NCI-H2107 treated with DMSO at 0.1 percent for 48 hours (cell line): ENCODE data around the gene MVD.

Experiments used
- DNase-seq: peaks from one replicate; lab custom pipeline; 2025; ENCODE audit not compliant: unreplicated experiment; lab: John Stamatoyannopoulos, UW

Gene MVD

GRCh38 chr16:88697831-88698615 is 35.1 kb upstream of the MVD start:
- DNase-seq: no peak

GRCh38 chr16:88697116-88697830 is 34.4 kb upstream of the MVD start:
- no peak for DNase-seq

- DNase-seq: no peak
These were observed 33.5 kb upstream of the MVD start for GRCh38 chr16:88696441-88696840.

- DNase-seq: no peak
These were observed 32.9 kb upstream of the MVD start for GRCh38 chr16:88695753-88696152.

GRCh38 chr16:88695218-88695617 is 32.3 kb upstream of the MVD start:
- no peak for DNase-seq

- no peak for DNase-seq
These were observed 31.6 kb upstream of the MVD start for GRCh38 chr16:88694221-88695087.

GRCh38 chr16:88693420-88694177 is 30.7 kb upstream of the MVD start:
- no peak for DNase-seq

- DNase-seq: no peak
These were observed 30.0 kb upstream of the MVD start for GRCh38 chr16:88692861-88693260.

- no peak for DNase-seq
These were observed 29.2 kb upstream of the MVD start for GRCh38 chr16:88691924-88692560.

GRCh38 chr16:88691129-88691813 is 28.4 kb upstream of the MVD start:
- DNase-seq: no peak

- DNase-seq: no peak
These were observed 27.6 kb upstream of the MVD start for GRCh38 chr16:88690341-88691128.

GRCh38 chr16:88688013-88688778 is 25.3 kb upstream of the MVD start:
- peak; percentile 91 for DNase-seq

- DNase-seq: no peak
These were observed 24.8 kb upstream of the MVD start for GRCh38 chr16:88687676-88688012.

GRCh38 chr16:88687254-88687576 is 24.3 kb upstream of the MVD start:
- DNase-seq: no peak

GRCh38 chr16:88686439-88687253 is 23.8 kb upstream of the MVD start, which contains the start of gene SNAI3:
SNAI3 (minus strand) TSS chr16:88686507; CDS start chr16:88686406, 101 bp downstream.
- peak; percentile 46 for DNase-seq

GRCh38 chr16:88686062-88686438 is 23.2 kb upstream of the MVD start:
- DNase-seq: no peak
